BE2C (cell line): ENCODE measurements around the gene STK32A.
"Not testable (repeated sequence)": the region's sequence is repeated elsewhere in the genome, so short reads cannot be mapped to it uniquely, and the experiment has no call there.

Source experiments
- DNase-seq: peaks from one replicate; pipeline ENCODE4 v3.0.0-alpha.2; 2020
- H3K27me3 ChIP-seq: fragments of 250-450 bp; sonication (Bioruptor Pico); 2 replicates; pipeline ENCODE4 v1.5.1; 2020; ENCODE audit warnings: mild to moderate bottlenecking
- H3K36me3 ChIP-seq: fragments of 250-450 bp; sonication (Bioruptor Pico); 2 replicates; pipeline ENCODE4 v1.5.1; 2020; ENCODE audit warnings: mild to moderate bottlenecking
- H3K4me1 ChIP-seq: fragments of 250-450 bp; sonication (Bioruptor Pico); 2 replicates; pipeline ENCODE4 v1.5.1; 2020
- H3K4me3 ChIP-seq: 2 replicates; pipeline ENCODE4 v1.5.1; 2011; ENCODE audit warnings: low read depth, low read length
- H3K9me3 ChIP-seq: fragments of 250-450 bp; sonication (Bioruptor Pico); 2 replicates; pipeline ENCODE4 v1.5.1; 2020
- CTCF ChIP-seq: IDR thresholded peaks from 2 replicates; pipeline ENCODE4 v1.5.1; 2012; ENCODE audit warnings: mild to moderate bottlenecking, low read depth, low read length

The STK32A gene

DNA sequence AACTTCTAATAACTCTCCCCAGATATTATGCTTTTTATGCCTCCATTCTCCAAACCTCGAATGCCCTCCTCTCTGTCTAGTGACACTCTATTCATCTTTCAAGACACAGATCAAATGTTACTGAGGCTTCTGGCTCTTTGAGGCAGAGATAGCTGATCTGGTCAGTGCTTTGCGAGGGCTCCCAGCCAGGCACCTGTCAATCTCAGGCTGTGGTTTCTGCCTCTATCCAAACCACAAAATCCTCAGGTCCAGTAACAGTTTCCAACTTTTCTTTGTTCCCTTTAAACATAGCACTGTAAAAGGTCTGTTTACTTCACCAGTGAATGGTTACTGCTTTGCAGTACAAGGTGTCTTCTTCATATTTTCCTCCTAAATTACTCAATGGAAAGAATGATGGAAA is 11.5 kb upstream of the STK32A start:
- H3K36me3 ChIP-seq = no peaks in the 10 kb centered on the region
- H3K4me3 ChIP-seq = no peak overlapping the region
- H3K27me3 ChIP-seq = no peaks in the 10 kb centered on the region
- no peak for DNase-seq
- no peak for TF ChIP-seq CTCF
- H3K4me1 ChIP-seq = no peaks in the 10 kb centered on the region; the same call in 1 of the 2 replicates
- no peaks in the 10 kb centered on the region for H3K9me3 ChIP-seq

DNA sequence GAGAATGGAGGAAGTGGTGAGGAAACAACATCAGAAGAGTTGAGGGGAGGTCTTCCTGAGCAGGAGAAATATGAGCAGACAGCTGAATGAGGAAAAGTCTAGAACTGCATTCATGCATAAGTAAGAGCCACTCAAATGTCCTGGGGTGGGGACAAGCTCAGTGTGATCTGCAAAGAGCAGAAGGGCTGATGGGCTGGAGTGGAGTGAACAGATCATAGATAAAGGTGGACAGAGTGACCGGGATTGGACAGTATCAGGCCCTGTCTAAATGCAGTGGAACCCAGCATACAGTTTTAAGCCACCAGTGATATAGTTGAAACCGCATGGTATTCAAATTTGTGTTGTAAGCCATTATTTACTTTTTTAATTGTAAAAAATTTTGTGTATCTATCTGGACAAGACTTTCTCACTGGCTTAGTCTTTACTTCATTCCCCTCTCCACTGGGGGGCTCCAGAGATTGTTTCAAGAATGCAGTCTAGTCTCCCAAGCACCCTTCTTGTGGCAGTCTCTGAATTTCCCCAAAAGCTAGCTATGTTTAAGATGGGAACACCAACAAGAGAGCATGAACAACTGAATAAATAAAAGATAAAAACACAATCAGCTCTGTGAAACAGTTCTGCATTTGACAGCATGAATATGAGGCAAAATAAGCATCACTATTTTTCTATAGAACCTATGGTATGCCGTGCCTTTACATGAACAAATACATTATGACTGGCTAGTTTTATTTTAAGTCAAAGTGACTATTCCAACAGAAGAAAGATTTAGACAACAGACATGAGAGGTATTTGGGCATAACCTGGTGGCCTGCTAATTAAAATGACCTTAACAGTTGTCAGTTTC is 10.7 kb upstream of the STK32A start:
- H3K4me1 ChIP-seq = no peaks in the 10 kb centered on the region; the same call in 1 of the 2 replicates
- DNase-seq = peak; percentile 55
- no peaks in the 10 kb centered on the region for H3K36me3 ChIP-seq
- no peak overlapping the region for H3K4me3 ChIP-seq
- H3K27me3 ChIP-seq = no peaks in the 10 kb centered on the region
- no peaks in the 10 kb centered on the region for H3K9me3 ChIP-seq
- TF ChIP-seq CTCF = peak; percentile 88

- no peaks in the 10 kb centered on the region for H3K36me3 ChIP-seq
- H3K9me3 ChIP-seq = no peaks in the 10 kb centered on the region
- DNase-seq = no peak
- no peaks in the 10 kb centered on the region for H3K27me3 ChIP-seq
- H3K4me3 ChIP-seq = no peak overlapping the region
- no peak for TF ChIP-seq CTCF
- H3K4me1 ChIP-seq = no peaks in the 10 kb centered on the region; the same call in 1 of the 2 replicates
Measured at GRCh38 chr5:147225938-147226337, 8.9 kb upstream of the STK32A start.

DNA sequence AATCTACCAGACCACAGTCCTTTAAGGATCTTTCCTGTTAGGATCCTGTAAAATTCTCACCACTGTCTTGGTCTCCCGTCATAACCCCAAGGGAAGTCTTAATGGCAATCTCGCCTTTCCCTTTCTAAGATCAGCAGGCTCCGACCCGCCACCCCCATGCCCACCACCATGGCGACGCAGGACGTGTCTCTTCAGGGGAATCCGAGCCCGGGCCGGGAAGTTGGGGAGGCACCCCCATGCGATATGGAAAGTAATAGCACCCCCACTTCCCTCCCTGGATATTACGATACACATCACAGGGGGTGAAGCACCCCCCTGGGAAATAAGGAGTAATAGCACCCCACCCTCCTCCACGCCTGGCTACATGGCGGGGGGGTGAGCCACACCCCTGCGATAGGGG is 8.3 kb upstream of the STK32A start:
- DNase-seq = no peak
- Histone ChIP-seq H3K9me3 (no peaks in the 10 kb centered on the region), H3K4me3 (no peak overlapping the region), H3K36me3 (no peaks in the 10 kb centered on the region), H3K4me1 (no peaks in the 10 kb centered on the region; the same call in 1 of the 2 replicates), H3K27me3 (no peaks in the 10 kb centered on the region)
- TF ChIP-seq CTCF = no peak

DNA sequence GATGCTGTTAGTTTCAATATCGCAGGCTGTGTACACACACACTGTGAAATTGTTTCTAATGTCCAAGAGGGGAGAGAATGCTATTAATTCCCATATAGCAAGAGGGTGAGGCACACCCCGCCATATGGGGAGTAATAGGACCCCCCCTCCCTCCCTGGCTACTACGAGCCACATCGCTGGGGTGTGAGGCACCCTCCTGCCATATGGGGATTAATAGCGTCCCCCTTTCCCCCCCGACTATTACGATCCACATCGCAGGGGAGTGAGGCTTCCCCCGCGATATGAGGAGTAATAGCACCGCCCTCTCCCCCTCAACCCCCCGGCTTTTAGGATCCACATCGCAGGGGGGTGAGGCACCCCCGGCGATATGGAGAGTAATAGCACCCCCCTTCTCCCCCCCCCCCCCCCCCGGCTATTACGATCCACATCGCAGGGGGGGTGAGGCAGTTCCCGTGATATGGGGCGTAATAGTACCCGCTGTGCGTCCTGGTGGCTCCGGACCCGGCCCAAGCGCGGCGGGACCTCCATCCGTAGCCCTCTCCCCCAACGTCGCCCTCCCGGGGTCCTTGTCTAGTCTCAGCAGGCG is 494 bp upstream of the STK32A start:
- Histone ChIP-seq H3K36me3 (no peaks in the 10 kb centered on the region), H3K27me3 (peaks cover 4% of the 10 kb centered on the region), H3K4me3 (peak overlapping the region; percentile 69), H3K9me3 (no peaks in the 10 kb centered on the region), H3K4me1 (no peaks in the 10 kb centered on the region)
- no peak for TF ChIP-seq CTCF
- no peak for DNase-seq

DNA sequence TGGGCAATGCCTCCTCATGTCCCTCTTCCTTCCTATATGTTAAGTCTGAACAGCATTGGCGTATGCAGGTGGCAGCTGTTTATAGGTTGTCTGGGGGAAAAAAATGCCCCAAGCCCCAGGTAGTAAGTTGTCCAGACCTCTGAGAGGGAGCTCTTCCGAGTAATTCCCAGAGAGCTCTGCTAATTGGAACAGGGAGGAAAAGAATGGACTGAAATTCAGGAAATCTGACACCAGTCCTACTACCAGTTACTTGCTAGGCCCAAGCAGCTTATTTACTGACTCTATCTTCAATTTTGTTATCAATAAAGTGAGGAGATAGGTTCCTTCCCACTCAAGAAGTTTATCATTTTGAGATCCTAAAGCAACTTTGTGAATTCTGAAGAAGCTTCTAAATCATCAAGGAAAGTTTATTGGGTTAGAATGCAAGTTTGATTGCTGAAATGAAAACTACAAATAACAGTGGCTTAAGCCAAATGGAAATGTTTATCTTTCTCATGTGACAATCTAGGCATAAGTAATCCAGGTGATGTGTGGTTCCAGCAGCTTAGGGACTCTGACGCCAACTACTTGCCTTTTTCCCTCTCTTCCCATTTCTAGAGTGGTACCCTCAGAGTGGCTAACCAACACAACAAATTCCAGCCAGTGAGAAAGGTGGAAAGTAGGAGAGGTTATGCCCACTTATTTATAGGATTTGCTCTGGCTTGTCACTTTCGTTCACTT is 5.6 kb downstream of the STK32A start:
- Histone ChIP-seq H3K36me3 (no peaks in the 10 kb centered on the region), H3K4me3 (no peak overlapping the region), H3K27me3 (peaks cover 4% of the 10 kb centered on the region), H3K9me3 (no peaks in the 10 kb centered on the region), H3K4me1 (no peaks in the 10 kb centered on the region)
- no peak for TF ChIP-seq CTCF
- DNase-seq = no peak

DNA sequence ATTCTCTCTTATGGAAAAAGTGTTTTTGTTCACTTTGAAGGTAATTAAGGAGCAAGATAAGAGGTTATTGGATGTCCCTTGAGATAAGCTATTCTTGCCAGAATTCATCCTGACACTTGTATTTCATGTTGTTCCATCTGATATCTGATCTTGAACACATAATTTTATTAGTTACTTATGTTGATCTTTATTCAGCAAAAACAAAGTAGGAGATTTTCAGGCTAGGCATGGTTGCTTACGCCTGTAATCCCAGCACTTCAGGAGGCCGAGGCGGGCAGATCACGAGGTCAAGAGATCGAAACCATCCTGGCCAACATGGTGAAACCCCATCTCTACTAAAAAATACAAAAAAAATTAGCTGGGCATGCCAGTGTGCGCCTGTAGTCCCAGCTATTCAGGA is 8.4 kb downstream of the STK32A start:
- not testable (repeated sequence) for H3K9me3 ChIP-seq, H3K36me3 ChIP-seq, H3K4me1 ChIP-seq, H3K4me3 ChIP-seq, DNase-seq, H3K27me3 ChIP-seq
